ENCODE data around the gene MIEN1. TPM values are rescaled to one million over a fixed set of nuclear protein-coding genes. Genes with fewer than 3 reads are reported as not detected.

The MIEN1 gene
- total and polyA plus RNA-seq, 2 of the 13 experiments (the other 11 are each of a cell fraction or from before 2014, with no cell fraction given), result 40.6 to 56.6 TPM

DNA sequence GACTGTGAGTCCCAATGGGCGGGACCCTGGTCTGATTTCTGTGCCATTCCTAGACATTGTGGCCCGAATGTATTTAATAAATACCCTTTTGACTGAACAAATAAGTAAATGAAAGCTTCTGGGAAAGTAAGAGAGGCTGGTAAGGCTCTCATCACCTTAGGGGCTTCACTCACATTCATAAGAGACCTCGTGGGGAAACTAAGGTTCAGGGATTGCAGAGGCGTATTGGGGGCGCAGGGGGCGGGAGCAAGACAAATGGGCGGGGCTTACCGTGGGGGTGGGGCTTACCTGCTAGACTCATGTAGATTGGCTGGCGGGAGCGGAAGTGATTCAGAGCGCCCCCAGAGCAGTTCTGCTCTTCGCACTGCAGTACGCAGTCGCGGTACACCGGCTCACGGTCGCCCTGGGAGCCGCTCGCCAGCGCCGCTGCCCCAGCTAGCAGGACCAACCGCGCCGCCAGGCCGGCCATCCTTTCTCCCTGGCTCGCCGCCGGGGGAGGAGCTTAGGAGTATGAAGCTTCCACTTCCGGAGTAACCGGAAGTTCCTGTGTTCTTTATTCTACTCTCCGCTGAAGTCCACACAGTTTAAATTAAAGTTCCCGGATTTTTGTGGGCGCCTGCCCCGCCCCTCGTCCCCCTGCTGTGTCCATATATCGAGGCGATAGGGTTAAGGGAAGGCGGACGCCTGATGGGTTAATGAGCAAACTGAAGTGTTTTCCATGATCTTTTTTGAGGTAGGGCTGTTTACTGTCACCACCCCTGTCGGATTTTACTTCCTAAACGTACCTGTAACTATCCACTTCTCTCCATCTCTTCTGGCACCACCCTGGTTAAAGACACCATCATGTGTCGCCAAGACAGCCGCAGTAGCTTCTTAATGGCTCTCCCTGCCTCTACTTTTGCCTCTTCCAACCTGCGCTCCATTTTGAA lies 42.5 kb downstream of the MIEN1 start, which contains the start of gene PGAP3 (continued):
- TF ChIP-seq ZSCAN25 (CRISPR knock-in tag; IDR thresholded peaks at IDR 0.05) (no peak; the same call in 1 of the 2 replicates), SNRNP70 (IDR thresholded peaks at IDR 0.05; ENCODE audit: low read depth, low read length) (no peak), ZNF34 (CRISPR knock-in tag; IDR thresholded peaks at IDR 0.05; ENCODE audit: borderline replicate concordance) (no peak), SIX4 (CRISPR knock-in tag; IDR thresholded peaks at IDR 0.05) (no peak), FOXC1 (CRISPR knock-in tag; IDR thresholded peaks at IDR 0.05; ENCODE audit: borderline replicate concordance) (peak; percentile 11; the same call in 1 of the 2 replicates), HMG20A (CRISPR knock-in tag; IDR thresholded peaks at IDR 0.05; ENCODE audit: borderline replicate concordance) (no peak), ZFP62 (CRISPR knock-in tag; IDR thresholded peaks at IDR 0.05) (no peak), NRL (CRISPR knock-in tag; IDR thresholded peaks at IDR 0.05; ENCODE audit: borderline replicate concordance) (0 out of 2 replicates have a peak, but pooled peaks have one; percentile 69), ZNF292 (CRISPR knock-in tag; IDR thresholded peaks at IDR 0.05; ENCODE audit: borderline replicate concordance, low read depth) (no peak), CCDC6 (CRISPR knock-in tag; IDR thresholded peaks at IDR 0.05) (no peak), U2AF1 (optimal IDR thresholded peaks at IDR 0.05; ENCODE audit: low read depth, low read length) (no peak), ESRRA (CRISPR knock-in tag; IDR thresholded peaks at IDR 0.05; ENCODE audit: low read depth) (0 out of 2 replicates have a peak, but pooled peaks have one; percentile 9), ZEB1 (IDR thresholded peaks at IDR 0.05; ENCODE audit: insufficient replicate concordance, low read depth) (peak; percentile 84), MYC (CRISPR knock-in tag; IDR thresholded peaks at IDR 0.05; ENCODE audit: borderline replicate concordance) (peak; percentile 58), TOPORS (CRISPR knock-in tag; IDR thresholded peaks at IDR 0.05) (peak; percentile 58; the same call in 1 of the 2 replicates), ZNF605 (CRISPR knock-in tag; IDR thresholded peaks at IDR 0.05) (peak; percentile 72; the same call in 1 of the 2 replicates), ZNF746 (CRISPR knock-in tag; IDR thresholded peaks at IDR 0.05) (no peak; the same call in 1 of the 2 replicates), CCAR2 (optimal IDR thresholded peaks at IDR 0.05; ENCODE audit: low read depth, low read length) (no peak), PAF1 (CRISPR knock-in tag; IDR thresholded peaks at IDR 0.05) (no peak), ZNF232 (CRISPR knock-in tag; IDR thresholded peaks at IDR 0.05; ENCODE audit: borderline replicate concordance) (peak; percentile 95), NFYC (CRISPR knock-in tag; IDR thresholded peaks at IDR 0.05) (peak; percentile 79), NCOA5 (CRISPR knock-in tag; IDR thresholded peaks at IDR 0.05) (0 out of 2 replicates have a peak, but pooled peaks have one; percentile 17)
- TF ChIP-seq, protein P1, sequence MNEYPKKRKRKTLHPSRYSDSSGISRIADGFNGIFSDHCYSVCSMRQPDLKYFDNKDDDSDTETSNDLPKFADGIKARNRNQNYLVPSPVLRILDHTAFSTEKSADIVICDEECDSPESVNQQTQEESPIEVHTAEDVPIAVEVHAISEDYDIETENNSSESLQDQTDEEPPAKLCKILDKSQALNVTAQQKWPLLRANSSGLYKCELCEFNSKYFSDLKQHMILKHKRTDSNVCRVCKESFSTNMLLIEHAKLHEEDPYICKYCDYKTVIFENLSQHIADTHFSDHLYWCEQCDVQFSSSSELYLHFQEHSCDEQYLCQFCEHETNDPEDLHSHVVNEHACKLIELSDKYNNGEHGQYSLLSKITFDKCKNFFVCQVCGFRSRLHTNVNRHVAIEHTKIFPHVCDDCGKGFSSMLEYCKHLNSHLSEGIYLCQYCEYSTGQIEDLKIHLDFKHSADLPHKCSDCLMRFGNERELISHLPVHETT (CRISPR knock-in tag; conservative IDR thresholded peaks at IDR 0.05), result peak; percentile 98
- TF ChIP-seq, protein P2, sequence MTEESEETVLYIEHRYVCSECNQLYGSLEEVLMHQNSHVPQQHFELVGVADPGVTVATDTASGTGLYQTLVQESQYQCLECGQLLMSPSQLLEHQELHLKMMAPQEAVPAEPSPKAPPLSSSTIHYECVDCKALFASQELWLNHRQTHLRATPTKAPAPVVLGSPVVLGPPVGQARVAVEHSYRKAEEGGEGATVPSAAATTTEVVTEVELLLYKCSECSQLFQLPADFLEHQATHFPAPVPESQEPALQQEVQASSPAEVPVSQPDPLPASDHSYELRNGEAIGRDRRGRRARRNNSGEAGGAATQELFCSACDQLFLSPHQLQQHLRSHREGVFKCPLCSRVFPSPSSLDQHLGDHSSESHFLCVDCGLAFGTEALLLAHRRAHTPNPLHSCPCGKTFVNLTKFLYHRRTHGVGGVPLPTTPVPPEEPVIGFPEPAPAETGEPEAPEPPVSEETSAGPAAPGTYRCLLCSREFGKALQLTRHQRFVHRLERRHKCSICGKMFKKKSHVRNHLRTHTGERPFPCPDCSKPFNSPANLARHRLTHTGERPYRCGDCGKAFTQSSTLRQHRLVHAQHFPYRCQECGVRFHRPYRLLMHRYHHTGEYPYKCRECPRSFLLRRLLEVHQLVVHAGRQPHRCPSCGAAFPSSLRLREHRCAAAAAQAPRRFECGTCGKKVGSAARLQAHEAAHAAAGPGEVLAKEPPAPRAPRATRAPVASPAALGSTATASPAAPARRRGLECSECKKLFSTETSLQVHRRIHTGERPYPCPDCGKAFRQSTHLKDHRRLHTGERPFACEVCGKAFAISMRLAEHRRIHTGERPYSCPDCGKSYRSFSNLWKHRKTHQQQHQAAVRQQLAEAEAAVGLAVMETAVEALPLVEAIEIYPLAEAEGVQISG (CRISPR knock-in tag; IDR thresholded peaks at IDR 0.05), result peak; percentile 87
- TF ChIP-seq, protein P3, sequence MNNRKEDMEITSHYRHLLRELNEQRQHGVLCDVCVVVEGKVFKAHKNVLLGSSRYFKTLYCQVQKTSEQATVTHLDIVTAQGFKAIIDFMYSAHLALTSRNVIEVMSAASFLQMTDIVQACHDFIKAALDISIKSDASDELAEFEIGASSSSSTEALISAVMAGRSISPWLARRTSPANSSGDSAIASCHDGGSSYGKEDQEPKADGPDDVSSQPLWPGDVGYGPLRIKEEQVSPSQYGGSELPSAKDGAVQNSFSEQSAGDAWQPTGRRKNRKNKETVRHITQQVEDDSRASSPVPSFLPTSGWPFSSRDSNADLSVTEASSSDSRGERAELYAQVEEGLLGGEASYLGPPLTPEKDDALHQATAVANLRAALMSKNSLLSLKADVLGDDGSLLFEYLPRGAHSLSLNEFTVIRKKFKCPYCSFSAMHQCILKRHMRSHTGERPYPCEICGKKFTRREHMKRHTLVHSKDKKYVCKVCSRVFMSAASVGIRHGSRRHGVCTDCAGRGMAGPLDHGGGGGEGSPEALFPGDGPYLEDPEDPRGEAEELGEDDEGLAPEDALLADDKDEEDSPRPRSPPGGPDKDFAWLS (CRISPR knock-in tag; IDR thresholded peaks at IDR 0.05; ENCODE audit: borderline replicate concordance), result no peak

Measured in HepG2 (cell line).